Stimulated activated effector memory CD8-positive, alpha-beta T cell treated with anti-CD3 and anti-CD28 coated beads, Interleukin-12 subunit alpha, Interleukin-12 subunit beta, amount 100 ng/mL, for 72 hours (primary cell): Measurements from ENCODE around the gene FBXL16.
"Not testable (repeated sequence)": the region's sequence is repeated elsewhere in the genome, so short reads cannot be mapped to it uniquely, and the experiment has no call there.

Experiments used
- ATAC-seq: fragments of 150-1000 bp; cut with Tn5 transposase; 2 replicates; pipeline ENCODE4 v1.10.0; 2021
- DNase-seq, 2 donors: peaks; one replicate each; pipeline ENCODE4 v3.0.0; 2021 to 2022; ENCODE audit warnings: low spot score in 2 of 2
- H3K27ac Mint-ChIP-seq: one replicate; pipeline ENCODE4 v1.8.0; 2022; ENCODE audit warnings: mild to moderate bottlenecking, mixed read lengths
- H3K36me3 Mint-ChIP-seq: one replicate; pipeline ENCODE4 v1.8.0; 2022; ENCODE audit warnings: mild to moderate bottlenecking, mixed read lengths
- H3K4me1 Mint-ChIP-seq: one replicate; pipeline ENCODE4 v1.8.0; 2022; ENCODE audit warnings: mixed read lengths
- H3K4me3 Mint-ChIP-seq: one replicate; pipeline ENCODE4 v1.8.0; 2022; ENCODE audit warnings: mild to moderate bottlenecking, mixed read lengths
- H3K9me3 Mint-ChIP-seq: one replicate; pipeline ENCODE4 v1.8.0; 2022; ENCODE audit warnings: mixed read lengths

FBXL16 gene

DNA sequence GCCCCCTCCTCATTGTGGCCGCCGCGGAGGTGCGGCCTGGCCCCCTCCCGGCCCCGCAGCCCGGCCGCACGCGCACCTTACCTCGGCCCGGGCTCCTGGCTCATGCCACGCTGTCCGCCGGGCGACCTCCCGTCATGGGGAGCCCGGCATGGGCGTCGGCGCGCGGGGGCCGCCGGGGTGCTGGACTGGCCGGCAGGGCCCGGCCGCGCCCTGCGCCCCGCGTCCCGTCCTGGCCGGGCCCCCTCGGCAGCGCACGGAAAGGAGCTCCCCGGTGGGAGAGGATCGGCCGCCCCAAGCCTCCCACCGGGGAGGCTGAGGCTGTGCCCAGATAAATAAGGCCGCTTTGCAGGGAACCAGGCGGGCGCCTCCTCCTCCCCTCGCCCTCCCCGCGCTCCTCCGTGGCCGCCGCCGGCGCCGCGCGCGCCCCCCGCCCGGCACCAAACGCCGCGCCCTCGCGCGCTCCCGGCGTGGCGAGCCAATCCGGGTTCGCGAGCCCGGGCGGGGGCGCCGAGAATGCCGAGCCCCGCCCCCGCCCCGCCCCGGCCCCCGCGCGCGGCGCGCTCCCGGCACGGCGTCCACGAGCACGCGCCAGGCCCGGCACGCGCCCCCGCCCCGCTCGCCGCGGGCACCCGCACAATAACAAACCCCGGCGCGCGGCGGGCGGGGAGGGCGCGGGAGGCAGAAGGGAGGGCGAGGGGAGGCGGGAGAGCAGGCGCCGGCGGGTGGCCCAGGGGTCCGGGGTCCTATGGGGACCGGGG, at the start of gene FBXL16:
Gene FBXL16 (minus strand): TSS at position 371 of the 758 bp plus-strand sequence. CDS start 8,396 bp downstream, outside the sequence.
- H3K27ac Mint-ChIP-seq = no peak within 1 kb of the TSS
- no peaks in the 10 kb centered on the region for H3K9me3 Mint-ChIP-seq
- H3K36me3 Mint-ChIP-seq = peaks cover 5% of the 10 kb centered on the region
- no peaks in the 10 kb centered on the region for H3K4me1 Mint-ChIP-seq
- H3K4me3 Mint-ChIP-seq = no peak within 1 kb of the TSS
- ATAC-seq (no peak), DNase-seq (no peak)

DNA sequence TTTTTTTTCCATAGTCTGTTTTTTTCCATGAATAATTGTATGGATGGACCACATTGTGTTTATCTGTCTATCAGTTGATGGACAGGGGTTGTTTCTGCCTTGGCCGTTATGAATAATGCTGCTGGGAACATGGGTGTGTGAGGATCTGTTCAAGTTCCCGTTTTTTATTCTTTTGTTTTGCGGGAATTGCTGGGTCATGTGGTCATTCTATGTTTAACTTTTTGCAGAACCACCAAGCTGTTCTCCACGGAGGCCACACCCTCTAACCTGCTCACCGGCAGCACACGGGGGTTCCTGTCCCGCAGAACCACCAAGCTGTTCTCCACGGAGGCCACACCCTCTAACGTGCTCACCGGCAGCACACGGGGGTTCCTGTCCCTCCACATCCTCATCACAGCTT, 49.1 kb upstream of the FBXL16 start:
- no peaks in the 10 kb centered on the region for H3K4me1 Mint-ChIP-seq
- no peaks in the 10 kb centered on the region for H3K9me3 Mint-ChIP-seq
- H3K27ac Mint-ChIP-seq = no peak overlapping the region
- no peak overlapping the region for H3K4me3 Mint-ChIP-seq
- no peaks in the 10 kb centered on the region for H3K36me3 Mint-ChIP-seq
- no peak for DNase-seq
- ATAC-seq = no peak

DNA sequence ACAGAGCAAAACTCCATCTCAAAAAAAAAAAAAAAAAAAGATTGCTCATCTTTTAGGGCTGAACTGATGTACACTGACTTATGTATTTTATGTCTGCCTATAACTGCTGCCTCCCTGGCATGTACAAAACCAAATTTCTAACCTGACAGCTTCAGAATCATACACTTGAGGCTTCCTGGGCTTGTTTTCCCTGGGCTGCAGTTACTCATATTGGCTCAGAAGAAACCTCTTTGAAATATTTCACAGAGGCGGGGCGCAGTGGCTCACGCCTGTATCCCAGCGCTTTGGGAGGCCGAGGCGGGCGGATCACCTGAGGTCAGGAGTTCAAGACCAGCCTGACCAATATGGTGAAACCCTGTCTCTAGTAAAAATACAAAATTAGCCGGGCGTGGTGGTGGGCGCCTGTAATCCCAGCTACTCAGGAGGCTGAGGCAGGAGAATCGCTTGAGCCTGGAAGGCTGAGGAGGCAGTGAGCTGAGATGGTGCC, 48.6 kb upstream of the FBXL16 start:
- H3K27ac Mint-ChIP-seq, H3K36me3 Mint-ChIP-seq, H3K4me1 Mint-ChIP-seq, H3K4me3 Mint-ChIP-seq, H3K9me3 Mint-ChIP-seq, DNase-seq, ATAC-seq: not testable (repeated sequence)

GRCh38 chr16:752007-752312, 46.4 kb upstream of the FBXL16 start:
- Mint-ChIP-seq H3K4me3 (no peak overlapping the region), H3K27ac (no peak overlapping the region), H3K4me1 (no peaks in the 10 kb centered on the region), H3K36me3 (no peaks in the 10 kb centered on the region), H3K9me3 (no peaks in the 10 kb centered on the region)
- ATAC-seq (no peak), DNase-seq (no peak)

- ATAC-seq = no peak
- no peaks in the 10 kb centered on the region for H3K36me3 Mint-ChIP-seq
- H3K4me1 Mint-ChIP-seq = no peaks in the 10 kb centered on the region
- no peak overlapping the region for H3K27ac Mint-ChIP-seq
- H3K9me3 Mint-ChIP-seq = no peaks in the 10 kb centered on the region
- DNase-seq = no peak
- no peak overlapping the region for H3K4me3 Mint-ChIP-seq
These were observed 45.8 kb upstream of the FBXL16 start for GRCh38 chr16:751152-752006.

GRCh38 chr16:750485-750884, 44.9 kb upstream of the FBXL16 start:
- ATAC-seq (no peak), DNase-seq (no peak)
- H3K36me3 Mint-ChIP-seq = no peaks in the 10 kb centered on the region
- no peaks in the 10 kb centered on the region for H3K9me3 Mint-ChIP-seq
- no peak overlapping the region for H3K27ac Mint-ChIP-seq
- H3K4me1 Mint-ChIP-seq = no peaks in the 10 kb centered on the region
- H3K4me3 Mint-ChIP-seq = no peak overlapping the region

DNA sequence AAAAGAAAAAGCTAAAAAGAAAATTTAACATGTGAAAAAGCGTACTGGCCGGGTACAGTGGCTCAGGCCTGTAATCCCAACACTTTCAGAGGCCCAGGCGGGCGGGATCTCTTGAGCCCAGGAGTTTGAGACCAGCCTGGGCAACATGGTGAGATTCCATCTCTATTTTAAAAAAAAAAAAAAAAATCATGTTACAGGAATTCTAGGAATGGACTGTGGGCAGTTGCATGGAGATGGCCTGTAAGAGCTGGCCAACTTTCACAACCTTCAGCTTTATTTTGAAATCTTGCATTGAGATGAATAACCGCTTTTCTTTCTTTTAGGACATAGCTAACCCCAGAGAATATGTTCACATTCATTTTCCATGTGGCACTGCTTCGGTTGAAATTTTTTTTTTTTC, 43.4 kb upstream of the FBXL16 start:
- no peaks in the 10 kb centered on the region for H3K9me3 Mint-ChIP-seq
- H3K4me3 Mint-ChIP-seq = no peak overlapping the region
- no peak overlapping the region for H3K27ac Mint-ChIP-seq
- ATAC-seq (no peak), DNase-seq (no peak)
- no peaks in the 10 kb centered on the region for H3K4me1 Mint-ChIP-seq
- no peaks in the 10 kb centered on the region for H3K36me3 Mint-ChIP-seq

DNA sequence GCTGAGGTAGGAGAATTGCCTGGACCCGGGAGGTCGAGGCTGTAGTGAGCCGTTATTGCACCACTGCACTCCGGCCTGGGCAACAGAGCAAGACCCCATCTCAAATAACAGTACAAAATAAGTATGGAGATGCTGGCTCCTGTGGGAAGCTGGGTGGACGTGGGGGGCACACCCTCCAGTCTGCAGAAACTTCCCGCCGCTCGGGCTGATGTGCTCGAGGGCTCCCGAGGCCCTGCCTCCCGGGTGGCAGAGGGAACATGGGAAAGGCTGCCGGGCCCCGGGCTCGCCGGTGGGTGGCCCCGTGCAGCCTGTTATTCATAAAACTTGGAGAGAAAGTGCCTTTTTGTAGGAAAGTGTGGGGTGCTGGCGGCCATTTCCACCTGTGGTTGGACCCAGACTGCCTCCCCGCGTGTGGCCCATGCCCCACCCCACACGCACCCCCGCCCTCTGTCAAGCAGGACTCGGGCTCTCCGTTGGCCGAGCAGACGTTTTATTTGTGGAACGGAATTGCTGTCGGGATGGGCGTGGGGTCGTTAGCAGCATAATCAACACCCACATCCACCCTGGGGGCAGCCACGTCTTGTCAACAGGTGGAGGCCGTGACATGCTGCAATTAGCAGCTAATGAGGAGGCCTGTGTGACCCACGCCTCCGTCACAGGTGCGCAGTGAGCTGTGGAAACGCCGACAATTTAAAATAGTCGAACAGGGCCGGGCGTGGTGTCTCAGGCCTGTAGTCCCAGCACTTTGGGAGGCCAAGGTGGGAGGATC, 42.6 kb upstream of the FBXL16 start:
- DNase-seq (no peak), ATAC-seq (no peak)
- no peaks in the 10 kb centered on the region for H3K4me1 Mint-ChIP-seq
- H3K9me3 Mint-ChIP-seq = no peaks in the 10 kb centered on the region
- no peak overlapping the region for H3K27ac Mint-ChIP-seq
- H3K36me3 Mint-ChIP-seq = no peaks in the 10 kb centered on the region
- no peak overlapping the region for H3K4me3 Mint-ChIP-seq

DNA sequence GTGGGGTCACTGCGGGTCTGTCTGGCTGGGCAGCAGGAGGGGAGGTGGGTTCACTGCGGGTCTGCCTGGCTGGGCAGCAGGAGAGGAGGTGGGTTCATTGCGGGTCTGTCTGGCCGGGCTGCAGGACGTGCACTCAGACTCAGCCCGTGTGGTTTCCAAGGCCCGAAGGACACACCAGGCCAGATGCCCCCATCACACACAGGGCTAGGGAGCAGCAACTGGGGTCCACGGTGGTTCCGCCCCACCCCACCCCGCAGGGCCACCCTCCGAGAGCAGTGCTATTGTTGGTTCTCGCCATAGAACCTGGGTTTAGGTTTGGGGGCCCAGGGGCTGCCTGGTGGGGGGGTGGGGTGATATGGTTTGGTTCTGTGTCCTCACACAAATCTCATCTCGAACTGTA, 41.0 kb upstream of the FBXL16 start:
- no peaks in the 10 kb centered on the region for H3K4me1 Mint-ChIP-seq
- no peak for DNase-seq
- H3K36me3 Mint-ChIP-seq = no peaks in the 10 kb centered on the region
- no peak overlapping the region for H3K27ac Mint-ChIP-seq
- H3K4me3 Mint-ChIP-seq = no peak overlapping the region
- no peaks in the 10 kb centered on the region for H3K9me3 Mint-ChIP-seq
- no peak for ATAC-seq

GRCh38 chr16:745739-746138, 40.1 kb upstream of the FBXL16 start:
- Mint-ChIP-seq H3K4me3 (no peak overlapping the region), H3K9me3 (no peaks in the 10 kb centered on the region), H3K27ac (no peak overlapping the region), H3K4me1 (no peaks in the 10 kb centered on the region), H3K36me3 (peaks cover 7% of the 10 kb centered on the region)
- no peak for DNase-seq
- ATAC-seq = no peak

DNA sequence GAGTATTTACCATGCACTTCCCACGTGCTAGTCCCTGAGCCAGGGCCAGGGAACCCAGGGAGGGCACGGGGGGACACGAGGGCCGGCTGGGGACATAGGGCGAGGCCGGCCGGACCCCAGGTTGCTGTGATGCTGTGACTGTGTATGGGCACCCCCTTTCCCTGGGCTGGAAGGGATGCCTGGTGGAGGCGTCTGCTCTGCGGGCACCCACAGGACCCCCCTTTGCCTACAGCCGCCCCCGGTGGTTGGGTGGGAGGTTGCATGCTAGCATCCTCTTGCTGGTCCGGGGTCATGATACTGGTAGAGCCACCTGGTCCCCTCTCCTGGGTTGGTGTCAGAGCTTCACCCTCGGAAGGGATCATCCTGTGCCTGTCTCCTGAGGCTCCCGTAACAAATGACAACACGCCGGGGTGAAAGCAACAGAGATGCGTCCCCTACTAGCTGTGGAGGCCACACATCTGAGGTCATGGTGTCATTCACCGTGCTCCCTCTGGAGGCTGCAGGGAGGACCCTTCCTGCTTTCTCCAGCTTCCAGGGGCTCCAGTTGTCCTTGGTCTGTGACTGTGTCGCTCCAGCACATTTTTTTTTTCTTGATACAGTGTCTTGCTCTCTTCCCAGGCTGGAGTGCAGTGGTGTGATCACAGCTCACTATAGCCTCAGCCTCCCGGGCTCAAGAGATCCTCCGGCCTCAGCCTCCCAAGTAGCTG, 38.3 kb upstream of the FBXL16 start:
- no peaks in the 10 kb centered on the region for H3K9me3 Mint-ChIP-seq
- H3K27ac Mint-ChIP-seq = no peak overlapping the region
- H3K4me1 Mint-ChIP-seq = peaks cover 13% of the 10 kb centered on the region
- no peak for DNase-seq
- peaks cover 10% of the 10 kb centered on the region for H3K36me3 Mint-ChIP-seq
- no peak overlapping the region for H3K4me3 Mint-ChIP-seq
- no peak for ATAC-seq

DNA sequence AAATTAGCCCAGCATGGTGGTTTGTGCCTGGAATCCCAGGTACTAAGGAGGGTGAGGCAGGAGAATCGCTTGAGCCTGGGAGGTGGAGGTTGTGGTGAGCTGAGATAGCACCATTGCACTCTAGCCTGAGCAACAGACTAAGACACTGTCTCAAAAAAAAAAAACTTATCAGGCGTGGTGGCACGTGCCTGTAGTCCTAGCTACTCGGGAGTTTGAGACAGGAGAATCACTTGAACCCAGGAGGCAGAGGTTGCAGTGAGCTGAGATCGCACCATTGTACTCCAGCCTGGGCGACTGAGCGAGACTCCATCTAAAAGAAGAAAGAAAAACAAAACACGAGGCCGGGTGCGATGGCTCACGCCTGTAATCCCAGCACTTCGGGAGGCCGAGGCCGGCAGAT, 37.3 kb upstream of the FBXL16 start:
- H3K4me3 Mint-ChIP-seq, DNase-seq, ATAC-seq, H3K27ac Mint-ChIP-seq, H3K9me3 Mint-ChIP-seq: not testable (repeated sequence)
- Mint-ChIP-seq H3K36me3 (peaks cover 21% of the 10 kb centered on the region), H3K4me1 (peaks cover 13% of the 10 kb centered on the region)

GRCh38 chr16:741986-742629, 36.5 kb upstream of the FBXL16 start:
- H3K36me3 Mint-ChIP-seq = peaks cover 28% of the 10 kb centered on the region
- H3K4me3 Mint-ChIP-seq = peak overlapping the region; percentile 72
- no peak overlapping the region for H3K27ac Mint-ChIP-seq
- DNase-seq (no peak), ATAC-seq (no peak)
- peaks cover 13% of the 10 kb centered on the region for H3K4me1 Mint-ChIP-seq
- H3K9me3 Mint-ChIP-seq = no peaks in the 10 kb centered on the region

DNA sequence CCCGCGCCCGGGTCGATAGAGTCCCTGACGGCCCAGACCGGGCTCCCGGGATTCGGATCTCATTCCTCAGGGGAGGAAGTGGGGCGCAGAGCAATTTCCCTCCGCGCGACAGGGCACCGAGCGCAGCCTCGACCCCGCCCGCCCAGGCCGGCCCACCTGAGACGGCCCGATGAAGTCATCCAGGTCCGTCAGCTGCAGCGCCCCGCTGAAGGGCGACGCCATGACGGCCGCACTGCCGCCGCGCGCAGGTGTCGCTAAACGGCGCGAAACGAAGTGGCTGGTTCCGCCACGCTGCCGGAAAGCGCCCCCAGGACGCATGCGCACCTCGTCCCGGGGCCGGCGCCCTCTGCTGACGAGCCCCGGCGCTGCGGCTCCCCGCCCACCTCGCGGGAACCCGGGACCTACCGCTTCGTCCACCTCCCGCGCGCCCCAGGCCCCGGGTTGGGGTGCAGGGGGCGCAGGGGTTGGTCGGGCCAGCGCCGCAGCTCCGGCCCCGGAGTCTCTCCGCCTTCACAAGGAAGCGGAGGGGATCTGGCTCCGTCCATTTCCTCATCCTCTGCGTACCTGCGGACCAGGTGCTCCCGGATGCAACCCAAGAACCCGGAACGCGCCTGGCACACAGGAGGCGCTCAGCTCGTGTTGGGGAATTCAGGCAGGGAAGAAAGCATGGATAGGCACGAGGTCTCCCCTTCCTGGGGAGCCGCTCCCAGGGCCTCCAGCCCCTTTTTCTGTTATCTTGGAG, 35.3 kb upstream of the FBXL16 start, which contains the start of gene CIAO3:
Gene CIAO3 (minus strand): TSS at position 234 of the 742 bp plus-strand sequence. CDS start 12 bp downstream, at position 222.
- Mint-ChIP-seq H3K4me3 (peak within 1 kb of the TSS; percentile 72), H3K36me3 (peaks cover 40% of the 10 kb centered on the region), H3K27ac (peak within 1 kb of the TSS; percentile 17), H3K9me3 (no peaks in the 10 kb centered on the region), H3K4me1 (peaks cover 20% of the 10 kb centered on the region)
- peak; percentile 98 to 100 for DNase-seq
- peak; percentile 80 for ATAC-seq
